Measurements from ENCODE around the gene AVPR2.

DNA sequence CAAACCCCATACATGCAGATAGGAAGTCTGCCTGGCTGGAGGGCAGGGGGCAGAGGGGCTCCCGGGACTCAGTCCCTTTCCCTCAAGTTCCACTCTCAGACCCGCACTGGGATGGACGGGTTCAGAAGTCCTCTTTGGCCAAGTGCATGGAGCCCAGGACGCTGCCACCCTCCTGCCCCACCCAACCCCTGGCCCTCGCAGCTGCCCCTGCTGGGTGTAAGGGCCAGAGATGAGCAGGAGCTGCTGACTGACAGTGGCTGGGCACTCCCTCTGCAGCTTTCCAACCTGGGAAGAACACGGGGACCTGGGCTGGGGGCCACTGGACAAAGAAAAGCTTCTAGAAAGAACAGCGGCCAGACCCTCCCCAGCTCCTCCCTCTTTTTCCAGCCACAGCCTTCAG is 21.9 kb upstream of the AVPR2 start:
- TF ChIP-seq, protein P1, sequence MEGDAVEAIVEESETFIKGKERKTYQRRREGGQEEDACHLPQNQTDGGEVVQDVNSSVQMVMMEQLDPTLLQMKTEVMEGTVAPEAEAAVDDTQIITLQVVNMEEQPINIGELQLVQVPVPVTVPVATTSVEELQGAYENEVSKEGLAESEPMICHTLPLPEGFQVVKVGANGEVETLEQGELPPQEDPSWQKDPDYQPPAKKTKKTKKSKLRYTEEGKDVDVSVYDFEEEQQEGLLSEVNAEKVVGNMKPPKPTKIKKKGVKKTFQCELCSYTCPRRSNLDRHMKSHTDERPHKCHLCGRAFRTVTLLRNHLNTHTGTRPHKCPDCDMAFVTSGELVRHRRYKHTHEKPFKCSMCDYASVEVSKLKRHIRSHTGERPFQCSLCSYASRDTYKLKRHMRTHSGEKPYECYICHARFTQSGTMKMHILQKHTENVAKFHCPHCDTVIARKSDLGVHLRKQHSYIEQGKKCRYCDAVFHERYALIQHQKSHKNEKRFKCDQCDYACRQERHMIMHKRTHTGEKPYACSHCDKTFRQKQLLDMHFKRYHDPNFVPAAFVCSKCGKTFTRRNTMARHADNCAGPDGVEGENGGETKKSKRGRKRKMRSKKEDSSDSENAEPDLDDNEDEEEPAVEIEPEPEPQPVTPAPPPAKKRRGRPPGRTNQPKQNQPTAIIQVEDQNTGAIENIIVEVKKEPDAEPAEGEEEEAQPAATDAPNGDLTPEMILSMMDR (IDR thresholded peaks at IDR 0.05), result no peak
- TF ChIP-seq EZH2 (IDR thresholded peaks at IDR 0.05; ENCODE audit: borderline replicate concordance, insufficient read depth, low read depth, low read length, poor library complexity, severe bottlenecking), result no peak
